HCT116 (cell line): Measurements from ENCODE around the gene TRIB2. TPM values are rescaled to one million over a fixed set of nuclear protein-coding genes. Genes with fewer than 3 reads are reported as not detected.

Source experiments
- ATAC-seq: fragments of 200-7000 bp; cut with Tn5 transposase; 2 replicates; pipeline ENCODE4 v1.9.1; 2020; ENCODE audit warnings: mild to moderate bottlenecking, moderate library complexity
- BruUV-seq: library from RNA; stranded (reverse); fragments of 400-500 nt; replicated peaks from 2 replicates; lab custom pipeline; 2021; lab: Mats Ljungman, UMichigan
- CTCF ChIA-PET: fragments of 300-600 bp; sonication (Branson Sonifier 250); formaldehyde crosslinking; loops from one replicate; lab custom pipeline; 2021; ENCODE audit warnings: antibody characterized with exemption; lab: Charles Lee
- POLR2A ChIA-PET: fragments of 300-600, 350-600 bp; sonication (Branson Sonifier 250); formaldehyde crosslinking; loops from one replicate; lab custom pipeline; 2021; ENCODE audit warnings: antibody characterized with exemption; lab: Charles Lee
- RAD21 ChIA-PET, 2 experiments: fragments of 300-600 bp; sonication (Branson Sonifier 250); formaldehyde crosslinking; loops; one replicate each; lab custom pipeline; 2023; ENCODE audit warnings: low total read pairs in 2 of 2; ENCODE audit not compliant: uncharacterized antibody in 2 of 2, unreplicated experiment in 2 of 2, low non-redundant PET in 1 of 2; lab: Charles Lee
- DNase-seq: peaks from one replicate; pipeline ENCODE4 v3.0.0-alpha.2; 2010; ENCODE audit warnings: low read depth, low spot score
- H2AFZ ChIP-seq: fragments of 200-600 bp; shearing (Covaris generic), sonication (generic); 2 replicates; pipeline ENCODE4 v1.6.1; 2017; ENCODE audit warnings: low read depth, mixed run types, mixed read lengths, antibody characterized with exemption, low read length; ENCODE audit not compliant: poor library complexity, severe bottlenecking
- H3K27ac ChIP-seq: 2 replicates; pipeline ENCODE4 v1.5.1; 2012; ENCODE audit warnings: low read depth, low read length
- H3K27me3 ChIP-seq: fragments of 200-600 bp; sonication (generic); 2 replicates; pipeline ENCODE4 v1.6.1; 2016; ENCODE audit warnings: mixed run types, low read length, mixed read lengths; ENCODE audit not compliant: insufficient read depth
- H3K36me3 ChIP-seq, 2 experiments: fragments of 200-500 bp in 1 of 2; fragments of 200-600 bp in 1 of 2; sonication (Bioruptor generic) in 1 of 2; sonication (generic) in 1 of 2; 2 replicates each; pipeline versions ENCODE4 v1.5.1 to v1.6.1; 2014 to 2016; ENCODE audit warnings: low read length in 2 of 2, inconsistent platforms in 1 of 2, mixed read lengths in 1 of 2, mixed run types in 1 of 2; ENCODE audit not compliant: insufficient read depth in 2 of 2, control insufficient read depth in 1 of 2
- H3K4me1 ChIP-seq, 2 experiments: fragments of 200-600 bp in 1 of 2; sonication (generic) in 1 of 2; 2 replicates each; pipeline versions ENCODE4 v1.5.1 to v1.6.1; 2012 to 2017; ENCODE audit warnings: low read length in 2 of 2, inconsistent platforms in 1 of 2, mild to moderate bottlenecking in 1 of 2, mixed read lengths in 1 of 2, mixed run types in 1 of 2, moderate library complexity in 1 of 2; ENCODE audit not compliant: insufficient read depth in 2 of 2, control insufficient read depth in 1 of 2
- H3K4me2 ChIP-seq: fragments of 200-600 bp; sonication (generic); 2 replicates; pipeline ENCODE4 v1.6.1; 2017; ENCODE audit warnings: mixed run types, low read length, mixed read lengths
- H3K4me3 ChIP-seq, 2 experiments: fragments of 200-600 bp in 1 of 2; sonication (generic) in 1 of 2; replicated peaks in 1 of 2; 2 replicates each; pipeline ENCODE4 v1.5.1; 2011 to 2016; ENCODE audit warnings: low read length in 2 of 2, control low read depth in 1 of 2, low read depth in 1 of 2, mild to moderate bottlenecking in 1 of 2, mixed read lengths in 1 of 2, mixed run types in 1 of 2
- H3K79me2 ChIP-seq: fragments of 200-600 bp; sonication (generic); 2 replicates; pipeline ENCODE4 v1.6.1; 2017; ENCODE audit warnings: mild to moderate bottlenecking, mixed run types, low read length, moderate library complexity, mixed read lengths; ENCODE audit not compliant: insufficient read depth
- H3K9ac ChIP-seq: fragments of 200-600 bp; sonication (generic); 2 replicates; pipeline ENCODE4 v1.6.1; 2016; ENCODE audit warnings: low read length, mixed read lengths
- H3K9me2 ChIP-seq: fragments of 200-600 bp; sonication (generic), shearing (Covaris generic); 2 replicates; pipeline ENCODE4 v1.6.1; 2017; ENCODE audit warnings: mixed run types, mild to moderate bottlenecking, moderate library complexity; ENCODE audit not compliant: insufficient read depth
- H3K9me3 ChIP-seq, 2 experiments: fragments of 200-500 bp in 1 of 2; fragments of 200-600 bp in 1 of 2; sonication (Bioruptor generic) in 1 of 2; sonication (generic) in 1 of 2; 2 replicates each; pipeline ENCODE4 v1.6.1; 2014 to 2017; ENCODE audit warnings: low read length in 2 of 2, mixed read lengths in 2 of 2, inconsistent platforms in 1 of 2, low read depth in 1 of 2, mild to moderate bottlenecking in 1 of 2, mixed run types in 1 of 2, moderate library complexity in 1 of 2; ENCODE audit not compliant: control insufficient read depth in 1 of 2, insufficient read depth in 1 of 2
- H4K20me1 ChIP-seq: fragments of 200-600 bp; sonication (generic), shearing (Covaris generic); 2 replicates; pipeline ENCODE4 v1.6.1; 2017; ENCODE audit warnings: mixed run types, mild to moderate bottlenecking, moderate library complexity; ENCODE audit not compliant: insufficient read depth
- CBX3 ChIP-seq: IDR thresholded peaks from 2 replicates; pipeline ENCODE4 v1.6.1; 2012; ENCODE audit warnings: low read depth
- CEBPB ChIP-seq: IDR thresholded peaks from 2 replicates; pipeline ENCODE4 v1.6.1; 2012; ENCODE audit warnings: low read depth
- EGR1 ChIP-seq: IDR thresholded peaks from 2 replicates; pipeline ENCODE4 v1.6.1; 2012; ENCODE audit warnings: low read depth
- ELF1 ChIP-seq: IDR thresholded peaks from 2 replicates; pipeline ENCODE4 v1.6.1; 2012; ENCODE audit warnings: low read depth, borderline replicate concordance
- EZH2 ChIP-seq: fragments of 200-600 bp; sonication (generic); IDR thresholded peaks from 2 replicates; pipeline ENCODE4 v1.6.1; 2017; ENCODE audit warnings: antibody characterized with exemption, mixed run types
- EZH2phosphoT487 ChIP-seq: fragments of 200-600 bp; IDR thresholded peaks from 2 replicates; pipeline ENCODE4 v1.6.1; 2018; ENCODE audit warnings: antibody characterized with exemption, borderline replicate concordance
- JUND ChIP-seq: IDR thresholded peaks from 2 replicates; pipeline ENCODE4 v1.6.1; 2012
- RAD21 ChIP-seq: IDR thresholded peaks from 2 replicates; pipeline ENCODE4 v1.6.1; 2012; ENCODE audit warnings: low read depth, mild to moderate bottlenecking
- SIN3A ChIP-seq: IDR thresholded peaks from 2 replicates; pipeline ENCODE4 v1.6.1; 2012; ENCODE audit warnings: low read depth
- SRF ChIP-seq: IDR thresholded peaks from 2 replicates; pipeline ENCODE4 v1.6.1; 2012; ENCODE audit warnings: low read depth
- TCF7L2 ChIP-seq: IDR thresholded peaks from 2 replicates; pipeline ENCODE4 v1.7.0; 2011; ENCODE audit warnings: borderline replicate concordance, inconsistent platforms; ENCODE audit not compliant: insufficient read depth, insufficient read length; ENCODE audit errors: extremely low read depth
- YY1 ChIP-seq: IDR thresholded peaks from 2 replicates; pipeline ENCODE4 v1.6.1; 2011; ENCODE audit warnings: low read length, low read depth, moderate library complexity, mild to moderate bottlenecking; ENCODE audit not compliant: insufficient replicate concordance; ENCODE audit errors: extremely low read depth
- intact Hi-C: fragments of 100-400 bp; cut with micrococcal nuclease; formaldehyde crosslinking; loops from 2 replicates; pipeline ENCODE4 v1.10.0; 2022
- total RNA-seq: library from RNA; stranded (reverse); gene quantifications from one replicate; pipeline ENCODE4 v1.2.1, GENCODE V29; 2021; ENCODE audit not compliant: unreplicated experiment
- TF ChIP-seq, protein P1 (sequence below): IDR thresholded peaks from 2 replicates; pipeline ENCODE4 v1.6.1; 2012; ENCODE audit warnings: low read depth

TRIB2 gene
- total RNA-seq, 1 experiment from 2014 or later, result 12.4 TPM

DNA sequence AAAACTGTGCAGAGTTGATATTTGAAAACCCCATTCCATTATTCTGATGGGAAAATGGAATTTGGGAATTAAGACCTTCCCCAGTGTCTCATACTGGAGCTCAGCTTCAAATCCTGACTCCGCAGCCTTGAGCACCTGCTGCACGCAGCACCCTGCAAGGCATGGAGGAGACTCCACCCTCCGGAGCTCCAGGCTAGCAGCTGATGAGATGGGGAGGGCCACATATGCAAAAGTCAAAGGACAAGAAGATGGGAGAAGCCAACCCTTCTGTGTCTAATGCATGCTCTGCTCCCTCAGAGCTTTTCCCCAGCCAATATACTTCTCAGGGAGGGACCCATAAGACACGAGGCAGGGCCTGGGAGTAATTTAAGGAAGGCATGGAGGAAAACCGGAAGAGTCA is 34.7 kb upstream of the TRIB2 start (continued):
- no peak for TF ChIP-seq CBX3
- no peak for TF ChIP-seq ELF1
- TF ChIP-seq EZH2, result no peak
- no peak for TF ChIP-seq TCF7L2
- TF ChIP-seq SRF, result no peak
- TF ChIP-seq, all 23 proteins: peak for 0

- TF ChIP-seq YY1 (no peak), CBX3 (no peak), JUND (no peak), EGR1 (no peak), EZH2phosphoT487 (no peak), CEBPB (no peak), SIN3A (no peak), RAD21 (no peak)
- TF ChIP-seq, protein P1, sequence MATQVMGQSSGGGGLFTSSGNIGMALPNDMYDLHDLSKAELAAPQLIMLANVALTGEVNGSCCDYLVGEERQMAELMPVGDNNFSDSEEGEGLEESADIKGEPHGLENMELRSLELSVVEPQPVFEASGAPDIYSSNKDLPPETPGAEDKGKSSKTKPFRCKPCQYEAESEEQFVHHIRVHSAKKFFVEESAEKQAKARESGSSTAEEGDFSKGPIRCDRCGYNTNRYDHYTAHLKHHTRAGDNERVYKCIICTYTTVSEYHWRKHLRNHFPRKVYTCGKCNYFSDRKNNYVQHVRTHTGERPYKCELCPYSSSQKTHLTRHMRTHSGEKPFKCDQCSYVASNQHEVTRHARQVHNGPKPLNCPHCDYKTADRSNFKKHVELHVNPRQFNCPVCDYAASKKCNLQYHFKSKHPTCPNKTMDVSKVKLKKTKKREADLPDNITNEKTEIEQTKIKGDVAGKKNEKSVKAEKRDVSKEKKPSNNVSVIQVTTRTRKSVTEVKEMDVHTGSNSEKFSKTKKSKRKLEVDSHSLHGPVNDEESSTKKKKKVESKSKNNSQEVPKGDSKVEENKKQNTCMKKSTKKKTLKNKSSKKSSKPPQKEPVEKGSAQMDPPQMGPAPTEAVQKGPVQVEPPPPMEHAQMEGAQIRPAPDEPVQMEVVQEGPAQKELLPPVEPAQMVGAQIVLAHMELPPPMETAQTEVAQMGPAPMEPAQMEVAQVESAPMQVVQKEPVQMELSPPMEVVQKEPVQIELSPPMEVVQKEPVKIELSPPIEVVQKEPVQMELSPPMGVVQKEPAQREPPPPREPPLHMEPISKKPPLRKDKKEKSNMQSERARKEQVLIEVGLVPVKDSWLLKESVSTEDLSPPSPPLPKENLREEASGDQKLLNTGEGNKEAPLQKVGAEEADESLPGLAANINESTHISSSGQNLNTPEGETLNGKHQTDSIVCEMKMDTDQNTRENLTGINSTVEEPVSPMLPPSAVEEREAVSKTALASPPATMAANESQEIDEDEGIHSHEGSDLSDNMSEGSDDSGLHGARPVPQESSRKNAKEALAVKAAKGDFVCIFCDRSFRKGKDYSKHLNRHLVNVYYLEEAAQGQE, result no peak
- TF ChIP-seq, all 23 proteins: peak for 0
- Histone ChIP-seq H3K79me2 (no peaks in the 10 kb centered on the region), H3K9me3 (no peaks in the 10 kb centered on the region), H3K27ac (no peak overlapping the region), H4K20me1 (no peaks in the 10 kb centered on the region), H3K4me3 (no peak overlapping the region), H3K4me1 (no peaks in the 10 kb centered on the region), H2AFZ (no peak overlapping the region), H3K4me2 (no peak overlapping the region), H3K9ac (no peak overlapping the region), H3K9me2 (no peaks in the 10 kb centered on the region), H3K27me3 (peaks cover 7% of the 10 kb centered on the region), H3K36me3 (no peaks in the 10 kb centered on the region)
- ATAC-seq (no peak), DNase-seq (no peak)
- intact Hi-C loops, result no loop called here
- ChIA-PET CTCF (no interaction called here), RAD21 (no interaction called here), POLR2A (no interaction called here)
- BruUV-seq, result no TSS peak
Observed at GRCh38 chr2:12683457-12684100, 33.2 kb upstream of the TRIB2 start.
